ENCODE data around the gene CACNA1B. TPM values are rescaled to one million over a fixed set of nuclear protein-coding genes. Genes with fewer than 3 reads are reported as not detected.
A peak's percentile ranks its signal among the peaks of the same experiment; 100 is the strongest.

CACNA1B gene
- total RNA-seq, 1 experiment from 2014 or later: not detected

- no peak for DNase-seq (ENCODE audit: low spot score)
Measured at GRCh38 chr9:137965177-137965795, 87.7 kb downstream of the CACNA1B start.

- no peak for DNase-seq (ENCODE audit: low spot score)
Measured at GRCh38 chr9:137967280-137967953, 89.8 kb downstream of the CACNA1B start.

GRCh38 chr9:137968235-137968634, 90.7 kb downstream of the CACNA1B start:
- no peak for DNase-seq (ENCODE audit: low spot score)

GRCh38 chr9:137969008-137969407, 91.4 kb downstream of the CACNA1B start:
- DNase-seq (ENCODE audit: low spot score): no peak

GRCh38 chr9:137969685-137970084, 92.1 kb downstream of the CACNA1B start:
- no peak for DNase-seq (ENCODE audit: low spot score)

- no peak for DNase-seq (ENCODE audit: low spot score)
Measured at GRCh38 chr9:137970098-137970497, 92.5 kb downstream of the CACNA1B start.

GRCh38 chr9:137970686-137971476, 93.3 kb downstream of the CACNA1B start:
- no peak for DNase-seq (ENCODE audit: low spot score)

GRCh38 chr9:137971477-137972138, 94.0 kb downstream of the CACNA1B start:
- DNase-seq (ENCODE audit: low spot score): no peak

GRCh38 chr9:137972355-137972987, 94.9 kb downstream of the CACNA1B start:
- DNase-seq (ENCODE audit: low spot score): no peak

GRCh38 chr9:137972988-137973470, 95.4 kb downstream of the CACNA1B start:
- DNase-seq (ENCODE audit: low spot score): no peak

- no peak for DNase-seq (ENCODE audit: low spot score)
Measured at GRCh38 chr9:137973829-137974416, 96.3 kb downstream of the CACNA1B start.

- no peak for DNase-seq (ENCODE audit: low spot score)
Measured at GRCh38 chr9:137974746-137975526, 97.4 kb downstream of the CACNA1B start.

- DNase-seq (ENCODE audit: low spot score): no peak
Measured at GRCh38 chr9:137975527-137975913, 97.9 kb downstream of the CACNA1B start.

- no peak for DNase-seq (ENCODE audit: low spot score)
Measured at GRCh38 chr9:137975936-137976565, 98.5 kb downstream of the CACNA1B start.

- no peak for DNase-seq (ENCODE audit: low spot score)
Measured at GRCh38 chr9:137977571-137978261, 100.1 kb downstream of the CACNA1B start.

GRCh38 chr9:137978262-137978714, 100.7 kb downstream of the CACNA1B start:
- DNase-seq (ENCODE audit: low spot score): no peak

- DNase-seq (ENCODE audit: low spot score): peak; percentile 41
Measured at GRCh38 chr9:137982200-137982599, 104.6 kb downstream of the CACNA1B start.

- DNase-seq (ENCODE audit: low spot score): no peak
Measured at GRCh38 chr9:137984005-137984404, 106.4 kb downstream of the CACNA1B start.
